A673 (cell line): ENCODE data around the gene OR13C9. TPM values are rescaled to one million over a fixed set of nuclear protein-coding genes. Genes with fewer than 3 reads are reported as not detected.

ENCODE experiments used
- BruUV-seq: library from RNA; stranded (reverse); fragments of 400-500 nt; replicated peaks from 2 replicates; lab custom pipeline; 2021; lab: Mats Ljungman, UMichigan
- CTCF ChIA-PET: fragments of 300-600 bp; sonication (Branson Sonifier 250); formaldehyde crosslinking; loops from one replicate; lab custom pipeline; 2022; ENCODE audit warnings: antibody characterized with exemption; lab: Charles Lee
- POLR2A ChIA-PET: fragments of 300-600 bp; sonication (Branson Sonifier 250); formaldehyde crosslinking; loops from one replicate; lab custom pipeline; 2022; ENCODE audit warnings: antibody characterized with exemption; ENCODE audit not compliant: low non-redundant PET; lab: Charles Lee
- DNase-seq: peaks from one replicate; pipeline ENCODE4 v3.0.0-alpha.2; 2015; ENCODE audit warnings: low spot score
- H3K27ac ChIP-seq: fragments of 200-600 bp; sonication (generic); 2 replicates; pipeline ENCODE4 v1.5.1; 2016; ENCODE audit warnings: mixed run types, low read depth, mild to moderate bottlenecking, mixed read lengths, antibody characterized with exemption, low read length; ENCODE audit not compliant: poor library complexity, severe bottlenecking
- H3K27me3 ChIP-seq: fragments of 200-600 bp; sonication (generic); replicated peaks from 2 replicates; pipeline ENCODE4 v1.6.1; 2017; ENCODE audit warnings: mixed run types, low read depth, mild to moderate bottlenecking, mixed read lengths, antibody characterized with exemption, low read length; ENCODE audit not compliant: insufficient read depth, poor library complexity
- H3K36me3 ChIP-seq: fragments of 200-600 bp; sonication (generic); 2 replicates; pipeline ENCODE4 v1.6.1; 2016; ENCODE audit warnings: mixed run types, mild to moderate bottlenecking, mixed read lengths, antibody characterized with exemption, low read length; ENCODE audit not compliant: insufficient read depth, poor library complexity, severe bottlenecking
- H3K4me1 ChIP-seq: fragments of 200-600 bp; sonication (generic); 2 replicates; pipeline ENCODE4 v1.6.1; 2017; ENCODE audit warnings: mixed run types, mild to moderate bottlenecking, mixed read lengths, antibody characterized with exemption, low read length; ENCODE audit not compliant: insufficient read depth, poor library complexity, severe bottlenecking
- H3K4me3 ChIP-seq: fragments of 200-600 bp; sonication (generic); 2 replicates; pipeline ENCODE4 v1.5.1; 2016; ENCODE audit warnings: low read depth, mixed run types, mild to moderate bottlenecking, mixed read lengths, low read length; ENCODE audit not compliant: poor library complexity, severe bottlenecking
- H3K9me3 ChIP-seq: fragments of 200-600 bp; sonication (generic); 2 replicates; pipeline ENCODE4 v1.6.1; 2016; ENCODE audit warnings: mixed run types, low read depth, mild to moderate bottlenecking, mixed read lengths, antibody characterized with exemption, low read length; ENCODE audit not compliant: poor library complexity, severe bottlenecking
- CTCF ChIP-seq: fragments of 300-800, 200-600 bp; sonication (generic); conservative IDR thresholded peaks from 2 replicates; pipeline ENCODE4 v1.5.1; 2017; ENCODE audit warnings: low read depth, mild to moderate bottlenecking, antibody characterized with exemption, low read length, moderate library complexity, mixed read lengths
- EZH2 ChIP-seq: fragments of 200-600 bp; sonication (generic); IDR thresholded peaks from 2 replicates; pipeline ENCODE4 v1.6.1; 2017; ENCODE audit warnings: borderline replicate concordance, low read depth, mild to moderate bottlenecking, mixed read lengths, antibody characterized with exemption, low read length; ENCODE audit not compliant: poor library complexity, severe bottlenecking
- intact Hi-C: fragments of 100-400 bp; cut with micrococcal nuclease; formaldehyde crosslinking; loops from one replicate; pipeline ENCODE4 v1.10.0; 2022; ENCODE audit not compliant: unreplicated experiment
- total RNA-seq: library from RNA; stranded (reverse); gene quantifications from 2 replicates; pipeline ENCODE4 v1.2.3, GENCODE V29; 2021

Gene OR13C9
- total RNA-seq, 1 experiment from 2014 or later = not detected

- BruUV-seq = no TSS peak
- DNase-seq = no peak
- Histone ChIP-seq H3K4me1 (no peaks in the 10 kb centered on the region), H3K36me3 (no peaks in the 10 kb centered on the region), H3K27me3 (no peaks in the 10 kb centered on the region), H3K27ac (no peak within 1 kb of the TSS), H3K4me3 (no peak within 1 kb of the TSS), H3K9me3 (no peaks in the 10 kb centered on the region)
- ChIA-PET POLR2A (no interaction called here), CTCF (no interaction called here)
- intact Hi-C loops = no loop called here
- no peak for TF ChIP-seq CTCF
- no peak for TF ChIP-seq EZH2
Observed at GRCh38 chr9:104568868-104569267, 49.1 kb downstream of the OR13C9 start, which contains the start of gene OR13C8. OR13C8 (plus strand) TSS chr9:104569168; CDS start chr9:104569168, 0 bp downstream.

Other genes starting within 250 kb of the OR13C9 start
- not detected in 2 replicates for gene OR13F1, start 113.9 kb downstream of the OR13C9 start, total RNA-seq
- gene OR13C4, start 91.0 kb downstream of the OR13C9 start, total RNA-seq = not detected in 2 replicates
- not detected in 2 replicates for gene OR13C3, start 81.3 kb downstream of the OR13C9 start, total RNA-seq
- not detected in 2 replicates for gene OR13C8, start 49.0 kb downstream of the OR13C9 start, total RNA-seq
- gene OR13C5, start 18.8 kb downstream of the OR13C9 start, total RNA-seq = not detected in 2 replicates
- gene OR13C2, start 12.6 kb downstream of the OR13C9 start, total RNA-seq = not detected in 2 replicates
- gene OR13D1, start 76.3 kb upstream of the OR13C9 start, total RNA-seq = not detected in 2 replicates
- gene NIPSNAP3A, start 129.5 kb upstream of the OR13C9 start, total RNA-seq = 13.6 and 14.7 TPM in 2 replicates
- 0.48 and 0.75 TPM in 2 replicates for gene NIPSNAP3B, start 145.9 kb upstream of the OR13C9 start, total RNA-seq